ENCODE data around the gene ANAPC15. TPM values are rescaled to one million over a fixed set of nuclear protein-coding genes. Genes with fewer than 3 reads are reported as not detected.

Gene ANAPC15
- total RNA-seq, 1 donor from 2014 or later, result 17.5 TPM

DNA sequence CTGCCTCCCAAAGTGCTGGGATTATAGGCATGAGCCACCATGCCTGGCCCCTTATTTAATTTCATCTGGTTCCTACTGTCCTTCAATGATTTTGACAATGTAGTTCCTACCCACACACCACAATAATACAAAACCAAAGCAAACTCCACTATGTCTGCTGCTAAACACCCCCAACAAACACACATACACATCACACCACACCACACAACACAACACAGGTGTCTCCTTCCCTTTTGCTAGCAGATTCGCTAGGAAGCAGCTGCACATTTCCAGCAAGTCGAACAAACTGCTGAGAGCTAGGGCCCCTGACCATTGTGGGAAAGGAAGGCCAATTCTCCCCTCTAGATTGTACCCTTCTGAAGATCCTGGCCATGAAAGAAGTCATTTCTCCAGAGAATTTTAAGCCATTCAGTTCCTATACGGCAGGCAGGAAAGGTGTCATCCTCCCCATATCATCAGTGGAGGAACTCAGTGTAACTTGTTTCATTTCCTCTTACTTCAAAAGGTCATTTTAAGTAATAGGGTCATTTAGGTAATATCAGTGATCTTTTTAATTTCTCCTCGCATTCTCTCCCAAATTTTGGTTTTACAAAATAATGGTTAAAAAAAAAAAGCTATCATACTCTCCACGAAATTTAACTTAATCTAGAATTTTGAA, 50.6 kb downstream of the ANAPC15 start:
- DNase-seq (ENCODE audit: low spot score in 2 of 2), result no peak
- FAIRE-seq, result no peak

Small RNA genes lying within 50 kb of the gene (small RNA-seq; reads per million reads assigned to genes)
- gene MIR3165, result not detected

Other genes starting within 250 kb of the ANAPC15 start
- gene DEFB131B, start 234.2 kb downstream of the ANAPC15 start, total RNA-seq, result not detected
- 4.9 TPM for gene XNDC1N, start 184.1 kb downstream of the ANAPC15 start, total RNA-seq
- gene RNF121, start 183.6 kb downstream of the ANAPC15 start, total RNA-seq, result 17.9 TPM
- gene IL18BP, start 113.8 kb downstream of the ANAPC15 start, total RNA-seq, result 1.6 TPM
- 110 TPM for gene NUMA1, start 32.2 kb downstream of the ANAPC15 start, total RNA-seq
- gene LRRC51, start 31.8 kb downstream of the ANAPC15 start, total RNA-seq, result 6.5 TPM
- gene LAMTOR1, start 9.4 kb downstream of the ANAPC15 start, total RNA-seq, result 44.4 TPM
- gene TOMT, start 6.8 kb downstream of the ANAPC15 start, total RNA-seq, result not detected
- gene FOLR3, start 23.0 kb upstream of the ANAPC15 start, total RNA-seq, result not detected
- not detected for gene FOLR1, start 79.4 kb upstream of the ANAPC15 start, total RNA-seq
- gene FOLR2, start 104.1 kb upstream of the ANAPC15 start, total RNA-seq, result 5.7 TPM
- 6.5 TPM for gene INPPL1, start 112.1 kb upstream of the ANAPC15 start, total RNA-seq
- not detected for gene PHOX2A, start 131.5 kb upstream of the ANAPC15 start, total RNA-seq

All from frontal cortex (tissue), 4 donors.